DMS79 (cell line): Measurements from ENCODE around the gene CARD8.
"Not testable (repeated sequence)": the region's sequence is repeated elsewhere in the genome, so short reads cannot be mapped to it uniquely, and the experiment has no call there.

Experiments
- DNase-seq: peaks from one replicate; lab custom pipeline; 2025; lab: John Stamatoyannopoulos, UW

CARD8 gene

GRCh38 chr19:48255376-48256303 lies at the start of gene CARD8:
Gene CARD8 (minus strand): TSS chr19:48255912. CDS start chr19:48241020, 14,892 bp downstream.
- peak; percentile 88 for DNase-seq

GRCh38 chr19:48303866-48304265 lies 48.2 kb upstream of the CARD8 start:
- DNase-seq: no peak

GRCh38 chr19:48303367-48303766 lies 47.7 kb upstream of the CARD8 start:
- DNase-seq: no peak

GRCh38 chr19:48302600-48302959 lies 46.9 kb upstream of the CARD8 start:
- no peak for DNase-seq

- no peak for DNase-seq
Measured at GRCh38 chr19:48301886-48302599, 46.3 kb upstream of the CARD8 start.

GRCh38 chr19:48297975-48298374 lies 42.3 kb upstream of the CARD8 start:
- no peak for DNase-seq

GRCh38 chr19:48296963-48297734 lies 41.4 kb upstream of the CARD8 start:
- DNase-seq: no peak

- DNase-seq: no peak
Measured at GRCh38 chr19:48295458-48295857, 39.7 kb upstream of the CARD8 start.

- no peak for DNase-seq
Measured at GRCh38 chr19:48292798-48293197, 37.1 kb upstream of the CARD8 start.

- DNase-seq: not testable (repeated sequence)
Measured at GRCh38 chr19:48291489-48291815, 35.7 kb upstream of the CARD8 start.

- DNase-seq: peak; percentile 55
Measured at GRCh38 chr19:48290771-48291488, 35.2 kb upstream of the CARD8 start.

- DNase-seq: no peak
Measured at GRCh38 chr19:48290401-48290770, 34.7 kb upstream of the CARD8 start.

GRCh38 chr19:48287748-48288147 lies 32.0 kb upstream of the CARD8 start:
- DNase-seq: no peak

GRCh38 chr19:48284896-48285295 lies 29.2 kb upstream of the CARD8 start:
- DNase-seq: no peak

GRCh38 chr19:48283908-48284307 lies 28.2 kb upstream of the CARD8 start:
- no peak for DNase-seq

- DNase-seq: no peak
Measured at GRCh38 chr19:48279747-48280146, 24.0 kb upstream of the CARD8 start.

GRCh38 chr19:48274938-48275337 lies 19.2 kb upstream of the CARD8 start:
- no peak for DNase-seq

GRCh38 chr19:48274173-48274572 lies 18.5 kb upstream of the CARD8 start:
- no peak for DNase-seq

- peak; percentile 81 for DNase-seq
Measured at GRCh38 chr19:48271531-48272151, 15.9 kb upstream of the CARD8 start.

- DNase-seq: not testable (repeated sequence)
Measured at GRCh38 chr19:48269617-48270026, 13.9 kb upstream of the CARD8 start.

GRCh38 chr19:48265326-48265725 lies 9.6 kb upstream of the CARD8 start:
- DNase-seq: not testable (repeated sequence)

GRCh38 chr19:48260359-48260714 lies 4.6 kb upstream of the CARD8 start:
- DNase-seq: not testable (repeated sequence)
